ENCODE results near the gene CYP4V2.
"Not testable (repeated sequence)": the region's sequence is repeated elsewhere in the genome, so short reads cannot be mapped to it uniquely, and the experiment has no call there.

The CYP4V2 gene

DNA sequence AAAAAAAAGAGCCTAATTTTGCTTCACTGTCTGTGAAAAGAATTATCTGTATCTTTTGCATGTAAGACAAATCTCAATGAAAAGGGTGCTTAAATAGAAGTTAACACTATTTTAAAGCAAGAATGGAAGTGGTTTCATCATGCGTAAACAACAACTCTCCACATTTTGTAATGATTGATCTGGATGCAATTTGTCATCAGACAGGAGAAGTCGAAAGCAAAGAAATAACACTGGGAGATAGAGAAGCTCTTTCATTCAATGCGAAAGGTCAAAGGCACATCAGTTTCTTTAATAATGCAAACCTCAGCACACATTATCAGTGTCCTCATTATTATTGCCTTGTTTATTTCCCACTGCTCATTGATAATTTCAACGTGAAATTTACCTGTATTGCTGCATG lies 44.8 kb downstream of the CYP4V2 start:
- DNase-seq, result no peak

DNA sequence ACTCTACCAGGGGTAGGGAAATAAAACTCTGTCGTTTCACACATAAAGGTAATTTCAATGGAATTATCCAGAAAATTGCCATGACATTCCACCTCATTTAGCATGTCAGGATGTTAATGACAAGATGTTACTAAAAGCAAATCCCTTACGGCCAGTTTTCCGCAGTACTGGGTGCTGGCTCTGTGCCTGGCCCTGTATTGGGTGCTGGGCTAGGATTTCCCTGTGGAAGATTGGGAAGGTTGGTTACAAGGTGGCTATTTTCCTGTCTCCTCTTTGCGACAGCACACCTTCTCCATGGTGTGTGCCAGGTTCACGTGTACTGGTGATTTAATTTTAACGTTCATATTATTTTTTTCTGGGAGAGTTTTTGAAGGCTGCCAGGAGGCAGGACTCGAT lies 49.1 kb downstream of the CYP4V2 start:
- no peak for DNase-seq

DNA sequence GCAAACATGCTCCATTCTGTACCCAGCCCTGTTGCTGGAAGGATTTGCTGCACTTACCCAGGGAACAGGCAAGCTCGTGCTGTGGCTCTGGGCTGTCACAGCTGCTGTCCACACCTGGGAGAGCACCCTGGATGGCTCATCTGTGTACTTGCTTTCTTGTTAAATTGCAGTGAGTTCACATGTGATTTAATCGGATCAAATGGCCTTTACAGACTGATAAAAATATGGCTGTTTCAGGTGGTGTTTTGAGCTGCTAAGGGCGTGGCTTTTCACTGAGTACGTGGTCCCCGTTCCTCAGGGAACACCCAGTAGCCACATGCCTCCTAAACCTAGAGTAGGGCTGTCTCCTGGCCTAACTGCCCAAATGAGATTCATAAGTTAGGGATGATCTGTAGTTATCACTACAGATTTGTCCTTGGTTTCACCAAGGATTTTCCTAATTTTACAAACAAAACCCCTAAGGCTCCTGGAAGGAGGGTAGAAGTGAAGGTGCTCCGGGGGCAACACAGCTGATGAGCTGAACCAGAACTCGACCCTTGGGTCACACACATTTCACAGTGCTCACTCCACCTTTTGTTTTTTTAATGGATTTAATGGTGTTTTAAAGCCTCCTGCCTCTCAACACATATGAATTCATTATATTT lies 49.6 kb downstream of the CYP4V2 start:
- DNase-seq, result no peak

DNA sequence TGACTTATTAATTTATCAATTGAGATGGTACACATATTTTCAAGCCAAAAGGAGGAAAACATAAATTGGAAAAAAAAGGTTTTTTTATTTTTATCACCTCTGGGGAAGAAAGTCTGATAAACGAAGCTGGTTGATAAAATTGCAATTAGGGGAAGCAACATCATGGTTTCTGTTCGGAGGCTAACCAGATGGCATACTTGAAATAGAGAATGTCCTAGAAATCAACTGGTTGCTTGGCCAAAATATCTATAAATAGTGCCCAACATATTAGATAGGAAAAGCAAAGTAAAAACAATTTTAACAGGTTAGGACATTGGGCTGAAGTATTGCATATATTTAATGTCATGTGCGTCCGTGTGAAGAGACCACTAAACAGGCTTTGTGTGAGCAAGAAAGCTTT lies 50.2 kb downstream of the CYP4V2 start:
- no peak for DNase-seq

DNA sequence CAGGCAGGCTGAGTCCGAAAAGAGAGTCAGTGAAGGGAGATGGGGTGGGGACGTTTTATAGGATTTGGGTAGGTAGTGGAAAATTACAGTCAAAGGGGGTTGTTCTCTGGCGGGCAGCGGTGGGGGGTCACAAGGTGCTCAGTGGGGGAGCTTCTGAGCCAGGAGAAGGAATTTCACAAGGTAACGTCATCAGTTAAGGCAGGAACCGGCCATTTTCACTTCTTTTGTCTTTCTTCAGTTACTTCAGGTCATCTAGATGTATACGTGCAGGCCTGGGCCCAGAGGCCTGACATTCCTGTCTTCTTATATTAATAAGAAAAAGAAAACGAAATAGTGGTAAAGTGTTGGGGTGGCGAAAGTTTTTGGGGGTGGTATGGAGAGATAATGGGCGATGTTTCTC lies 50.7 kb downstream of the CYP4V2 start:
- not testable (repeated sequence) for DNase-seq

DNA sequence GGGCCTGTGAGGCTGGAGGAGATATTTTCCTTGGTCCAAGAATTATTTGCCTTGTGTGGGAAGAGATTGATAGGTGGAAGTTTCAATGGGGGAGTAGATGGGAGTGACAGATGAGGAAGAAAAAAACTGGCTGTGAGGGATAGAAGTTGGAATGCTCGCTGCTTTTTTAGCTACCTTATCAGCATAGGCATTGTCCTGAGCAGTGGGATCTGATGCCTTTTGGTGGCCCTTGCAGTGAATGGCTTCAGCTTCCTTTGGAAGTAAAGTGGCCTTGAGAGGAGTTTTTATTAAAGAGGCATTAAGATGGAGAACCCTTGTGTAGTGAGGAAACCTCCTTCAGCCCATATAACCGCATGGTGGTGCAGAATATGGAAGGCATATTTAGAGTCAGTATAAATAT lies 52.0 kb downstream of the CYP4V2 start:
- DNase-seq, result no peak

DNA sequence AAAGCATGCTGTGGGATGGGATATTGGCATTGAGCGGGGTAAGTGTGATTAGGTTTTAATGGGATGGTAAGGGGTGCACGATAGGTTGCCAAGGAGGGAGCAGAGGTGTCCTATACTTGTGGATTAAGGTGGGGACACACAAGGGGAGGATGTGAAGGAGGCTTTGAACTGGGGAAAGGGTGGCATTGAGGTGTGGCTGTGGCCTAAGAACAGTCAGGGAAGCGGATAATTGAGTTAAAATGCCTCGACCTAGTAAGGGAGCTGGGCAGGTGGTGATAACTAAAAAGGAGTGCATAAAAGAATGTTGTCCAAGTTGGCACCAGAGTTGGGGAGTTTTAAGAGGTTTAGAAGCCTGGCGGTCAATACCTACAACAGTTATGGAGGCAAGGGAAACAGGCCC lies 53.5 kb downstream of the CYP4V2 start:
- no peak for DNase-seq

DNA sequence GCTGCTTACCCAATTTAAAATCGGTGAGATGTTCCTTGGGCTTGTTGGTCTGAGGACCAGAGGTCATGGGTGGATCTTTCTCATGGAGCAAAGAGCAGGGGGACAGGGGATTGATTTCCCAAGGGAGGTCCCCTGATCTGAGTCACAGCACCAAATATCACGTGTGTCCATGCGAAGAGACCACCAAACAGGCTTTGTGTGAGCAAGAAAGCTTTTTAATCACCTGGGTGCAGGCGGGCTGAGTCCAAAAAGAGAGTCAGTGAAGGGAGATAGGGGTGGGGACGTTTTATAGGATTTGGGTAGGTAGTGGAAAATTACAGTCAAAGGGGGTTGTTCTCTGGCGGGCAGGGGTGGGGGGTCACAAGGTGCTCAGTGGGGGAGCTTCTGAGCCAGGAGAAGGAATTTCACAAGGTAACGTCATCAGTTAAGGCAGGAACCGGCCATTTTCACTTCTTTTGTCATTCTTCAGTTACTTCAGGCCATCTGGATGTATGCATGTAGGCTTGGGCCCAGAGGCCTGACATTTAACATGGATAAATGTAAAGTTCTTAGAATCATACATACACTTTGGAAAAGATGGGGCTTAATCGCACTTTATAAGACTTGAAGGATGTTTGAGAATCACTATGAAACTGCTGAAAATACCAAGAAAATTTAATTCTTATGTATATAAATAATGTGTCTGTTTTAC lies 55.8 kb downstream of the CYP4V2 start:
- not testable (repeated sequence) for DNase-seq

DNA sequence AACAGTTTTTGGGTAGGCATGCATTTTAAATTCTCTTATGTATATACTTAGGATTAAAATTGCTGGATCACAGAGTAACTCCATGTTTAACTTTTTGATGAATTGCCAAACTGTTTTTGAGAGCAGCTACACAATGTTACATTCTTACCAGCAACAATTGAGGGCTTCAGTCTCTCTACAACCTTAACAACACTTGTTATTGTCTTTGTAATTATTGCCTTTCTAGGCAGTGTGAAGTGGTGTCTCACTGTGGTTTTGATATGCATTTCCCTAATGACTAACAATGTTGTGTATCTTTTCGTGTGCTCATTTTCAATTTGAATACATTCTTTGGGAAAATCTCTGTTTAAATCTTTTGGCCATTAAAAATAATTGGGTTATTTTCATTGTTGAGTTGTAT lies 57.3 kb downstream of the CYP4V2 start:
- DNase-seq, result no peak

DNA sequence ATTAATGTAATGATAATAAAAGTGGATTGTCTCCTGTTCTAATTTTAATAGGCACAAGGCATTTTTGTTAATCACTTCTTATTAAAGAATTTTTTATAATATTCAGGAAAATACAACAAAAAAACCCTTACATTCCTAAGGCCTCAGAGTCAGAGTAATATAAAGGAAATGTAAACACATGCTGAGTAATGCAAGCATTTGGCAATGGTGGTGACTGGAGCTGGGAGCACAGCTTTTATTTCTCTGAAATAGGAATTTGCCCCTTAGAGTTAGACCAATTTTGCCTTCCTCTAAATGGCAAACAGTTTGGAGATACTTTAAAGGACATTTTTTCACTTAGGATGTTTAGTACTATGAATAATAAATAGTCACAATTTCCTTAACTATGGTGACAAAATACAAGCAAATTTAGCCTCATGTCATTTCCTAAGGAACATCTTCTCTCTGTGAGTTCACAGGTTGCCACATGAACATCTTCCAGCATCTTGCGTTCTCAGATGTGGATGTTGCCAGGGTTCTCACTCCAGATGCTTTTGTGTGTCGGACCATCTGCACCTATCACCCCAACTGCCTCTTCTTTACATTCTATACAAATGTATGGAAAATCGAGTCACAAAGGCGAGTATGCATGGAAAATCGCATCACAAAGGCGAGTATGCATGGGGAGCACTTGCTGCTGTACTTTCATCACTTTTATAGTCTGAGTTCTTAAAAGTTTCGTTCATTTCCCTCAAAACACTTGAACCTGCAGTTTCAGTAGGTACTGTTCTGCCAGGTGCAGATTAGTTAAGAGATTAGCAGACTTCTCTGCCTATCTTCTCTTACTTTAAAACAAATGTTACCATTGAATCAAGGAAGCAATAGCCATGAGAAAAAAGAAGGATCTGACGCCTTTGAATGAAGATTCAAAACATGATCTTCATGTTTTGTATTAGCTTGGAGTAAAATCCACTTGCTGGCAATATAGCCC lies 58.7 kb downstream of the CYP4V2 start:
- no peak for DNase-seq

DNA sequence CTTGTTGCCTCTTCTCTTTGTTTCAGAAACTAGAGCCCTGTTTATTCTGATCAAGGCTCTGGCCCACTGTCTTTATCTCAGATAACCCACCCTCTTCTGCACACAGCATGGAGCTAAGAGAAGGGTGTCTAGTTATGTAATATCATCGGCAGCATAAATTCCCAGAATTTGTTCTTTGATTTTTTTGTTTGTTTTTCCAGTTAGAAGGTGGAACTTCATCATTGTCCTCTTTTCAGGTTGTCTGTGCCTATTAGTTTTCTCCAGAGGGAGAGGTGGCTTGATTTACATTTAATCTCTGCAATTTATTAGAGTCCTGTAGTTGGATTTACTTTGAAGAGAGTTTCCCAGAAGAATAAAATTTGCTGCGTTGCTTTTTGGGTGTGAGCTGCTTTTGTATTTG lies 59.4 kb downstream of the CYP4V2 start:
- DNase-seq, result no peak

DNA sequence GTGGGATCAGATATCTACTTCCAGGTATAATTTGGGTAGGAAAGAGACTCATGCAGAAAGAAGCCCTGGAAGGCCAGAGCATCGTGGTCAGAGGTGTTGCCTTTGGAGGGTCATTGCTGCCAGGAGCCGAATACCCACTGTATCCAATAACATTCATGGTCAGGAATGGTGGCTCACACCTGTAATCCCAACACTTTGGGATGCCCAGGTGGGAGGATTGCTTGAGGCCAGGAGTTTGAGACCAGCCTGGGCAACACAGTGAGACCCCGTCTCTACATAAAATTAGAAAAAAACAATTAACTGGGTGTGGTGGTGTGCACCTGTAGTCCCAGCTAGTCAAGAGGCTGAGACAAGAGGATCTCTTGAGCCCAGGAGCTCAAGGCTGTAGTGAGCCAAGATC lies 63.8 kb downstream of the CYP4V2 start:
- no peak for DNase-seq

DNA sequence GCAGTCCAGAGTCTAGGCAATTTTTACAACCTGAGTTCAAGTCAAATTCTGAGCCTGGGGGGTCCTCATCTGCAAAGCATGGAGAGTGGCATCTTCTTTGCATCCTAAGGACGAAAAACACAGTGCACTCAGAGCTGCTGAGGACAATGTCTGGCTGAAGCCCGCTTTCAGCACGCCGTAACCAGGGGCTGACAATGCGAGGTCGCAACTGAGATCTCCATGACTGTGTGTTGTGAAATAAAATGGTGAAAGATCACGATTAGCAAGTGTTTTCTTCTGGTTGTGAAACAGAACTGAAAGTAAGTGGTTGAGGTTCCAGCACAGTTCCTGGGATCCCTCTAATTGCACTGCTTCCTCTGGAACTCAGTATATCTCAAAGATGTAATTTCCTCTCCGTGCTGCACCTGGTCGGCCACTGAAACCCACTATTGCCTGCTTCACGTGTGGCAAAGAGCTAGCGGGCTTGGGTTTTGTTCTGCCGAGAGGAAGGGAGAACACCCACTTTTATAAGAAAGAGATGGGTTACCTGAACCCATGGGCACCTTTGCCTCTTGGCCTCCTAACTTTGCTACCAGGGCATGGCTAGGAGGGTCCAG lies 66.9 kb downstream of the CYP4V2 start:
- DNase-seq, result no peak

DNA sequence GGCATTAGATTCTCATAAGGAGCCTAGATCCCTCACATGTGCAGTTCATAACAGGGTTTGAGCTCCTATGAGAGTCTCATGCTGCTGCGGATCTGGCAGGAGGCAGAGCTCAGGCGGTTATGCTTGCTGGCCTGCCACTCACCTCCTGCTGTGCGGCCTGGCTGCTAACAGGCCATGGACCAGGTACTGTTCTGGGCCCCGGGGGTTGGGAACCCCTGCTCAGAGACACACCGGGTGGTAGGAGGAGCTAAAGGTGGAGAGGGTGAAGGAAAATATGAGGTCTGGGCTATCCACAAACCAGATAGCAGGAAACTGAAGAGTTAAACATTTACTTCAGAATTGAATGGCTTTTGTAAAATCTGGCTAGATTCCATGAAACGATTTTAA lies 68.7 kb downstream of the CYP4V2 start:
- DNase-seq, result no peak
